Cortex of kidney (tissue), 1 donor: ENCODE results near the gene ZFP36.
"Not testable (repeated sequence)": the region's sequence is repeated elsewhere in the genome, so short reads cannot be mapped to it uniquely, and the experiment has no call there.

ENCODE experiments used
- DNase-seq: peaks from one replicate; lab custom pipeline; 2025; lab: John Stamatoyannopoulos, UW

Gene ZFP36

GRCh38 chr19:39446365-39447084 is 39.9 kb downstream of the ZFP36 start:
- no peak for DNase-seq

GRCh38 chr19:39448271-39448670 is 41.6 kb downstream of the ZFP36 start:
- no peak for DNase-seq

- DNase-seq, result no peak
These were observed 42.6 kb downstream of the ZFP36 start for GRCh38 chr19:39449116-39449797.

- not testable (repeated sequence) for DNase-seq
These were observed 44.6 kb downstream of the ZFP36 start for GRCh38 chr19:39451257-39451656.
